GM21529 (cell line): ENCODE results near the gene ITGB4.

ENCODE experiments used
- ATAC-seq: cut with Tn5 transposase; IDR thresholded peaks from one replicate; pipeline ENCODE4 v1.9.1; 2021; ENCODE audit not compliant: unreplicated experiment

Gene ITGB4

DNA sequence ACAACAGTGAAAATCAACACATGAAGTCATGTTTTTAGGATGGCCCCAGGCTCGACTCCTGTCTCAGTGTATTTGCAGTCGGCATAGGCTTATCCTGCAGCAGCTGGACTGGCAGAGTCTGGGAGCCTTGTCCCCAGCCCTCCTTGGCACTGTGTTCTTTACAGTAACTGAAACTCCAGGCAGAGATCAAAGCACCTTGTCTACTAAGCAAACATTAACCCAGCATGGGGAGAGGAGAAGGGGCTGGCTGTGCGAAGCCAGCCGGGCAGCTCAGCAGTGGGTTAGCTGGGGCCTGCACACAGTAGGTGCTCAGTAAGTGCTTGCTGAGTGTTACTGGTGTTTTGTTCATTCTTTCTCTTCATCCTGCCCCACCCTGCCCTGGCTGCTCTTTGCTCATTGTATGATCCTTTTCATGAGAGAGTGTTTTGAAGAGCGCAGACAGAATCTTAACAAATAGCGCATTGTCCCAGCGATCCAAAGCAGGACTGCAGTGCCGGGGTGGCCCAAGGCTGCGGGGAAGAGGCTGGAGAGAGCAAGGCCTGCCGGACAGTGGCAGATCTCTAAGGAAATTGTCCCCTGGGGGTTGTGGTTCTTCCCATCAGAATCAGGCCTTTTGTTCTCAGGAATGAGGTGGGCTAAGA, 23.5 kb upstream of the ITGB4 start:
- ATAC-seq, result no peak

DNA sequence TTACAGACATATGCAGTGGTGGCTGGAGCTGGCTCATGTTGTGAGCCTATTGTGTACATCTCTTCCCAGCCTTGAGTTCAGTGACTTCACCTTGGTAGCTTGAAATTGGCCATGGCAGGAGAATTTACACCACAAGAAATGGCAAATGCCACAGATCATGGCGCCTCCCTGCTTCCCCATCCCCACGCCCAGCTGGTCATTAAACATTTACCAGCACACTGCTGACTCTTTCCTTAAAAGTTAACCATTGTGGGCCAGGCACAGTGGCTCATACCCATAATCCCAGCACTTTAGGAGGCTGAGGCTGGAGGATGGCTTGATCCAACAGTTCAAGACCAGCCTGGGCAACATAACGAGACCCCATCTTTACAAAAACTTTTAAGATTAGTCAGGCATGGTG, 22.6 kb upstream of the ITGB4 start:
- no peak for ATAC-seq

DNA sequence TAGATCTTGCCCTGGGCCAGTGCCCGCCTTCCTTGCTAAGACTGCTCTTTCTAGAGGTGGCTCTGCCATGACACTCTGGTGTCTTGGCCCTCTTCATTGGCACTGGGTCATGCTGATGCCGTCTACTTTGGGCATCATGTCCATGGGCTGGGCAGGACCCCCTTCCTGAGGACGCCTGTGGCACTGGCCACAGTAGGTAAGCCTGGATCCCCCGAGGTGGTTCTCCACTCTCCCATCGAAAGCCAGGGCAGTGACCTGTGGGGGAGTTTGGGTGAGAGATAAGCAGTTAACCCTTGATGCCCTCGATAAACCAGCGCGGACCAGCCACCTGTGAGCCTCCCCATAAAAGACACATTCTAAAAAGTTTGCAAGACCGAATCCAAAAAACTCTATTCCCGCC, 20.0 kb upstream of the ITGB4 start:
- ATAC-seq, result no peak

DNA sequence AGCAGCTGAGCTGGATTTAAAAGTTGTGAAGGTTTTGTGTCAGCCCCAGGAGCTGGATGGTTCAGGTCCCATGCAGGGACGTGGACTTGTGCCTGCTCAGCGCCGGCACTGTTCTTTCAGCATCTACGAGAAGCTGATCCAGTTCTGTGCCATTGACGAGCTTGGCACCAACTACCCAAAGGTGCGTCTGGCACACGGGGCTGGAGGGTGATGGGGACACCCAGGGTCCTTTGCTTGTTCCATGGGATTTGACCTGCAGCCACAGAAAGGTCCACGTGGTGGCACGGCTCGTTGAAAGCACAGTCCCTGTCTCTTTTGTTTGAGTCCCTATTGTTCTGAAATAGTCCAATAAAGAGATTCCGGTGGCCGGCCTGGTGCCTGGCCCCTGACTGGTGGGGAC, 18.1 kb upstream of the ITGB4 start:
- no peak for ATAC-seq

DNA sequence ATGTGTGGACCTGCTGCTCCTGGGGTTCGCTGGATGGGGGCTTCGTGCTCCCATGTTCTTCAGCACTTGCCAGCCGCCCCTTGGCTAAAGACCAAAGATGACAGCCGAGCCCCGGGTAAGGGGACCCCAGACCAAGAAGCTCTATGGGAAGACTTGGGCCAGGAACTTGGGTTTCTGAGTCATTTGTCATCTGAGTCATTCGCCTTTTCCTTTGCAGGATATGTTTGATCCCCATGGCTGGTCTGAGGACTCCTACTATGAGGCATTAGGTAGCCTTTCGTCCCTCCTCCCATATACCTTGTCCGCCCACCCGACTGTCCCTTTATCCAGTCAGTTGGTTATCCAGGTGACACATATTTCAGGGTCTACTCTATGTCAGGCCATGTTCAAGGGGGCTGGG, 17.7 kb upstream of the ITGB4 start:
- no peak for ATAC-seq

DNA sequence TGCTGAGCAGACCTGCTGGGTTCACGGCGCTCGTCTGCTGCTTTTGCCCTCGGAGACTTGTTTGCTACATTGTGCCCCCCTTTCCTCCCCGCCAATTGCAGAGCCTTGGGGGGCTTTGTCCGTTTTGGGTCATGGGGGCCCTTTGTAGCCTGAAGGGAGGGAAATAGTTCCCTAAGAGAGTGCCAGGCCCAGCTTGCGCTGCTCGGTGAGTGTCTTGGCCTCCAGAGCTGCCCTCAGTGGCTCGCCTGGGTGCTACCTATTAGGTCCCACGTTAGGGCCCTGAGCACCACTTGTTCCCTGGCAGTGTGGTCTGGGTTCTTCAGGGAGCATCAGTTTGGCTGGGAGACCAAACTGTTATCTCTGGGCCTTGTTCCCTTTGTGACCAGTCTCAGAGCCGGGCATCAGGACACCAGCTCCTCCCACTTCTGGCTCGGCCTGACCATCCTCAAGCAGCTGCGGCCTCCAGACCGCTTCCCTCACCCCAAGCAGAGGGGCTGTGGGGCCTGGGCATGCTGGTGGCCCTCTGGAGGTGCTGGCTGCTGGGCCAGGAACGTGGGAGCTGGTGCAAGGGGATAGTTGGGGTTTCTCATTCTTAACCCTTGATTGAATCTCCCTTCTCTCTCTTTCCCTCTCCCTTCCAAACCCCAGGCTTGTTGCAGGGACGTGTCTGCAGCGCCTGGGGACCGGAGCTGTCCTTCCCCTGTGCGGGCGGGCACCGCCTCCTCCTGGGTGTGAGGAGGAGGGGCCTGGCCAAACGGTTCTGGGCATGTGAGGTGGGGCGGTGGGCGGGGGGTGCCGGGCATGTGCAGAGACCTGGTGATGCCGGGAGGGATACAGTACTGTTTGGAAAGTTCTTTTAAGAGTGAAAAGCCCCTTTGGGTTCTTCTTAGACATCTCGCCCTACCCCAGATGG, 16.0 kb upstream of the ITGB4 start:
- no peak for ATAC-seq

DNA sequence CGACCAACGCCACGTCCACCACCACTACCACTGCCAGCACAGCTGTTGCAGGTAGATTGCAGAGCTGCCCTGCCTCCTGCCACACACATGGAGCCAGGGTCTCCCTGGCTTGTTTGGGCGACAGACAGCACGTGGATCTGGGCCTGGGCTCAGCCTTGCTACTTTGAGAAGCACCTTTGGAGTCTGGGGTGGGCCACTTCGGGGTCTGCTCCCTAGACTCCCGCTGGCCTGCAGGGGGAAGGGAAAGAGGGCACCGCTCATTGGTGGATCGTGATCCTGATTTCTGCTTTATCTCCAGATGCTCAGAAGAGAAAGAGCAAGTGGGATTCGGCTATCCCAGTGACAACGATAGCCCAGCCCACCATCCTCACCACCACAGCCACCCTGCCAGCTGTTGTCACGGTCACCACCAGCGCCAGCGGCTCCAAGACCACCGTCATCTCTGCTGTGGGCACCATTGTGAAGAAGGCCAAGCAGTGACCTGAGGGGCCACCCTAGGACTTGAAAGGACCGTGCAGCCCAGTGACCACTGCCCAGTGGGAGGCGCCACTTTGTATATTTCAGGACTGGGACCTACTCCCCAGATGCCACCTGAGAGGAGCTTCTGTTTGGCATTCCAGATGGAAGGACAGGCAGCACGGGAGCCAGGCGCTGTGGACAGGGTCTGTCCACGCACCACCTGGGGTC, 15.1 kb upstream of the ITGB4 start:
- ATAC-seq, result no peak

DNA sequence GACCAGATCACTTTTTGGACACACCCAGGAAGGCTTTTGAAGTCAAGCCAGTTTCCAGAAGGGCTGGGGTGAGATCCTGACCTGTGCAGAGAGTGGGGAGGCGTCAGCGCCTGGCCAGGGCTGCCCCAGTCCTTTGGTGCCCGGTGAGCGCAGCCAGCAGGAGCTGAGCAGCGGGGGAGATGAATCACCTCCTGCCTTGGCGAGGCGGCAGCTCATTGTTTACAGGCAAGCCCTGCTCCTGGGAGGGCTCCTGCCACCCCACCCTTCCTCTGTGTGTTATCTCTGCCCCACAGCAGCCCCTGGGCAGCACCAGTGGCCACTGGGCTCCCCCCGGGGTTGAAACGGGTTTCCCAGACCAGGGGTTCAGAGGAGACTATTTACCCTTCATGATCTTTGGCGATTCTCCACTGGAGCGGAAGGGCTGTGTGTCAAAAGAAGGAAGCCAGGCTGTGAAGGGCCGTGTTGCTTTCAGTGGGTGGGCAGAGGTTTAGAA, 14.1 kb upstream of the ITGB4 start:
- no peak for ATAC-seq

DNA sequence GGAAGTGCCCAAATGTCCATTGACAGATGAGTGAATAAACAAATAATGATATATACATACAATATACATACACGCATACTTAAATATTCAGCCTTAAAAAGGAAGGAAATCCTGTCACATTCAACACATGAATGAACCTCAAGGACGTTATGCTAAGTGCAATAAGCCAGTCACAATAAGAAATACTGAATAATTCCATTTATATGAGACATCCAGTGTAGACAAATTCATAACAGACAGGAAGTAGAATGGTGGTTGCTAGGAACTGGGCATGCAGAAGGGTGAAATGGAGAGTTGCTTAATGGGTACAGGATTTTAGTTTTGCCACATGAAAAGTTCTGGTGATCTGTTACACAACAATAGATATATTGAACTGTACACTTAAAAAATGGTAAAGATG, 8.8 kb upstream of the ITGB4 start:
- no peak for ATAC-seq

DNA sequence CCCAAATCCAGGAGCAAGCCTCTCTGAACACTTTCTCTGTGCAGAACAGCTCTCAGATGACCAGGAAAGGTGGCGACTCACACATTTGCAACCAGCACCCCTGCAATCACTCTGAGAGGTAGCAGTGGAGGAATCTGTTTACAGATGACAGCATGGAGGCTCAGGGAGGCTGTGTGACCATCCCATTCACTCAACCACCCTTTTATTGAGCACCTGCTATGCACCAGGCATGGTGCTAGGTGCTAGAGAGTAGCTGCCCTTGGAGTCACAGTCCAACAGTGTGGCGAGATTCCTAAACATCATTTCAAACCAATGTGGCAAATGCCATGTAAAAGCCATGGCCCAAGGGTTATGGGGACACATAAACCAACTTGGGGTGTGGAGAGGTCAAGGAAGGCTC, 1.5 kb upstream of the ITGB4 start:
- no peak for ATAC-seq

DNA sequence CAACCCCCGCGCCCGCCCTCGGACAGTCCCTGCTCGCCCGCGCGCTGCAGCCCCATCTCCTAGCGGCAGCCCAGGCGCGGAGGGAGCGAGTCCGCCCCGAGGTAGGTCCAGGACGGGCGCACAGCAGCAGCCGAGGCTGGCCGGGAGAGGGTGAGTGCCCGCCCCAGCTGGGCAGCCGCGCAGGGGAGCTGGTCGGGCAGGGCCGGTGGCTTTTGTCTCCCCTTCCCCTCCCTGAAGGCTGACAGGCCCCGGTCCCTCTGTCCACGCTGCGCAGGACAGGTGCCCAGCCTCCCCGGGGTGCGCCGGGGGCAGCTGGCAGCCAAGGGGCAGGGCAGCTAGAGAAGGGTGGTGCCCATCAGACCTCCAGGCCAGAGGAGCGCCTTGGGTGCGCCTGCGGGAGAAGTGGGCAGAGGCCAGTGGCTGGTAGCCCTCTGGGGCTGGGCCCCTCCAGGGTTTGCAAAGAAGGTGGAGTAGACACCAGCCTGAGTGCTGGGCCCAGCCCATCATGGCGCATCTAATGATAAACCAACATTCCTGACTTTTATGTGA, 278 bp downstream of the ITGB4 start:
- ATAC-seq, result no peak

DNA sequence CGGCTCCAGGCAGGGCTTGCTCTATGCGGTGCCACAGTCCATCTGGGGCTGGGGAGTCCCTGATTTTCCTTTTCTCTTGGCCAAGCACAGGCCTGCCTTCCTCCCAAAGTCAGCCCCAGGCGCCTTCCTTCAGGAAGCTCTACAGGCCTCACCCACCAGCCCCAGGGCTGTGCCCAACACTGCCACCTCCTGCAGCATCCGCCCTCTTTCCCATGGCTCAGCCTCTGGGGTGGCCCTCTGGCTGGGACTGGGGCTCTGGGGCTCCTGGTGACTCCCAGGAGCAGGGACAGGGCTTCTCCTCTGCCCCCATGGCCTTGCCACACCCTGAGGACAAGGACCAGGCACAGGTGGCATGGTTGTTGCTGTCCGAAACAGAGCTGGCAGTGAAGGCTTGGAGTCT, 817 bp downstream of the ITGB4 start:
- ATAC-seq, result no peak

DNA sequence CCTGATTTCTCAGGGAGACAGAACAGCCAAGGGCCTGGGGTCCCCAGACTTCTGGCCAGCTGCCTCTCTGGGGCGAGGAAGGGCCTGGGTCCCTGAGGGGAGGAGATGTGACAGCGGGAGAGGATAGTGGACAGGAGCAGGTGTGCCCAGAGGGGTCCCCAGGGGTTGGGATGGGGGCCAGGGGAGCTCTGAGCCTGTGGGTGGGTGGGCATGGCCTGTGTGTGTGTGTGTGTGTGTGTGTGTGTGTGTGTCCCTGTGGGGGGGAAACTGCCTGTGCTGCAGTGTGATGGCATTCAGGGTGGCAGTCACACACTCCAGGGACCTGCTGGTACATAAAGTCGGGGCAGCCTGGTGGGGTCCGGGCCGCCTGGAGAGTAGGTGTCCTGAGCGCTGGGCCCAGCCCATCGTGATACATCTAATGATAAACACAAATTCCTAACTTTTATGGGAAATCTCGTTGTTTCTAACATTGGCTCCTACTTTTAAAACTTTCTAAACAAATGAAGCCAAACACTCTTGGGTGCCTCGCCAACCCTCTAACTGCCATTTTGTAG, 1.4 kb downstream of the ITGB4 start:
- no peak for ATAC-seq

DNA sequence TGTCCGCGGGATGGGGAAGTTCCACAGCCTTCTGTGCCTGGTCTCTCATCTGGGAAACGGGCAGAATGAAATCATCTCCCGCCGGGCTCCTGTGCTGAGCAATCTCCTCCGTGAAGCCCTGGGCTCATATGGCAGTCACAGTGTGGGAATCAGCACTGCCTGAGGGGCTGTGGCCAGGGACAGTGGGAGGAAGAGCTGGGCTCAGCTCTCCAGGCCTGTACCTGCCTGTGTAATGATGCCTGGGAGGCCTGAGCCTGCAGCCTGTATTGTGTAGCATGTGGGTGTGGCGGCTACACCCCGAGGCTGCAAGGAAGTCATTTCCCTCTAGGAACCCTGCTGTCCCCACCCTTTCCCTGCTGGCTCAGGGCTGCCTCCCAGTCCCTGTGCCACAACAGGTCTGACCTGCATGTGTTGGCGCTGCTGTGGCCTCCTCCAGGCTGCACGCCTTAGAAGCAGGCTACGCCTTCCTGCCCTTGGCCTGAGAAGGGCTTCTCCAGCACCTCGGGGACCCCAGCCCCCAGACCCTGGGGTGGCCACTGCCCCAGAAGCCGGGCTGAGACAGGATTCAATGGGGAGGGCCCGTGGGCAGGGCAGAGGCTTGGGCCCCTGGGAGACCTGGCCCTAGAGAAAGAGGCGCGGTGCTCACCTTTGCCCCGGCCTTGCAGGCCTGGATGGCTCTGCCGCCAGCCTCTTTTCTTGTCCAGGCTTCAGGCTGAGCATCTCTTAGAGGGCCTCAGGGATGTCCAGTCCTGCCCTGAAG, 2.1 kb downstream of the ITGB4 start:
- ATAC-seq, result no peak

DNA sequence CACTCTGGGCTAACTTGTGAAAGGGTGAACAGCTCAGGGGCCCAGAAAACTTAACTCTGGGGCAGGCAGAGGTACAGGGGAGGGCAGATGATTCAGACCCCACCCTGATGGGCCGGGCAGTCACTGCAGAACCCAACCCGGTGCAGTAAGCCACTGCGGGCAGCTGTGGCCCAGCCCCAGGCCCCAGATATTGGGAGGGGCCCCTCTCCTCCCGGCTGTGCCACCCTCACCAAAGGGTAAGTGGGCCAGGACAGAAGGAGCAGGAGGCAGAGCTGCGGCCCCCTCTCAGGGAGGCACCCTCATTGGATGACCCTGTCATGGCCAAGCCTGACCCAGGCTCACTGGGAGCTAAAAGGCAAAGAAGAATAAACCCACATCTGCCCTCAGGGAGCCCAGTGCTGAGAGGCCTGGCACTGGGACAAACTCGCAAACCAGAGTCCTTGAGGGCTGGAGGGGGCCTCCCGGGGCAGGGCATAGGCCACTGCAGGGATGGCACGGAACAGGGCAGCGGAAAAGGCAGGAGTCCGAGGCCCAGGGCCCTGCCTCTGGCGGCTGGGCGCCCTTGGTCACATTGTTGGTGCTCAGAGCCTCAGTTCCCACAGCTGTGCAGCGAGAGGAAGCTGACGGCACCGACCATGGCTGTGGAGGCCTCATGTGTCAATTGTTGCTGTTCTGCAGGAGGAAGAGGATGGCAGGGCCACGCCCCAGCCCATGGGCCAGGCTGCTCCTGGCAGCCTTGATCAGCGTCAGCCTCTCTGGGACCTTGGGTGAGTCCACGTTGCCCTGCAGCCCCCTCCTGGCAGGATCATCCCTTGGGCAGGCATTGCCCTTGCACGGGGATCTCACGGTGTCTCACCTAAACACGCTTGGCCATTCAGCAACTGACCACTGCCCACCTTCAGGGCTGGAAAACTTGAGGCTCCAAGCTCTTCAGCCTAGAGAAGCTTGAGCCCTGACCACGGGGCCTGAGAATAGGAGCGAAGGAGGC, 3.1 kb downstream of the ITGB4 start:
- no peak for ATAC-seq

DNA sequence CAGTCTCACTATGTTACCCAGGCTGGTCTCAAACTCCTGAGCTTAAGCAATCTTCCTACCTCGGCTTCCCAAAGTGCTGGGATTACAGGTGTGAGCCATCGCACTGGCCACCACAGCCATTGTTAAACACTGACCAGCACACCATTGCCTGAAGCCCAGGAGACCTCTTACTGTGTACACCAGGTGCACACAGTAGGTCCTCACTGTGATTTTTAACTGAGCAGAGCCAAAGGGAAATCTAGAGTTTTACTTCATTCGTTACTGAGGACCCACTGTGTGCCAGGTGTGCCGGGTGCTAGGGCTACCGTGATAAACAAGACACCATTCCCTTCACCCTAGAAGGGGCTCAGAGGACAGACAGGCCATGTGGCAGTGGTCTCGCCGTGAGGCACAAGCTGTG, 4.2 kb downstream of the ITGB4 start:
- no peak for ATAC-seq

DNA sequence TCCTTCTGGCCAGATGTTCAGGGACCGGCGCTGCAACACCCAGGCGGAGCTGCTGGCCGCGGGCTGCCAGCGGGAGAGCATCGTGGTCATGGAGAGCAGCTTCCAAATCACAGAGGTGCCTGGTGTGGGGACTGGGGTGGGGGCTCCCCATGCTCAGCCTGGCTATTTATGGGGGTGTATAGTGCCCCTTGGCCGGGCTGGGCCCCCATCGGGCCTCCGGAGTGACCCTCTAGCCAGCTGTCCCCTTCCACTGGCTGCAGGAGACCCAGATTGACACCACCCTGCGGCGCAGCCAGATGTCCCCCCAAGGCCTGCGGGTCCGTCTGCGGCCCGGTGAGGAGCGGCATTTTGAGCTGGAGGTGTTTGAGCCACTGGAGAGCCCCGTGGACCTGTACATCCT, 6.1 kb downstream of the ITGB4 start:
- ATAC-seq, result no peak

DNA sequence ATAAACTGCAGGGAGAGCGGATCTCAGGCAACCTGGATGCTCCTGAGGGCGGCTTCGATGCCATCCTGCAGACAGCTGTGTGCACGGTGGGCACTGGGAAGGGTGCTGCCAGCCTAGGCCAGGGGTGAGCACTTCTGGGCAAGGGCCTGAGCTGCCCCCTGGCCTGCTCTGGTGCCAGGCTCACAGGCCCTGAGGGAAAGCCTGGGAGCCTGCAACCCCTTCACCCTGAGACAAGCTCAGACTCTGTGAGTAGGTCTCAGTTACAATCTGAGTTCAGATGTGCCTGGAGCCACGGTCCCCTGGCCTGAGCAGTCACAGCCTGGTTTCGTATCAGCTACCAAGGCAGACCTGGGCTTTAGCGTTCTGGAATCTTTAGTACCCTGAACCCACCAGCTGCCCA, 8.1 kb downstream of the ITGB4 start:
- ATAC-seq, result no peak

DNA sequence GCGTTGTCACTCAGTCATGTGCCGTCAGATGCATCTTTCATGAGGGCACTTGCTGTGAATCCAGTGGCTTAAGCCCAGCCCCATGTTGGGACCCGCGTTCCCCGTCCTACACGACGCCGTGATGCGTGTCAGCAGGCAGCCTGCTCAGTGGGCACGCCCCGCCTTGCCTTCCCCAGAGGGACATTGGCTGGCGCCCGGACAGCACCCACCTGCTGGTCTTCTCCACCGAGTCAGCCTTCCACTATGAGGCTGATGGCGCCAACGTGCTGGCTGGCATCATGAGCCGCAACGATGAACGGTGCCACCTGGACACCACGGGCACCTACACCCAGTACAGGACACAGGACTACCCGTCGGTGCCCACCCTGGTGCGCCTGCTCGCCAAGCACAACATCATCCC, 8.8 kb downstream of the ITGB4 start:
- no peak for ATAC-seq
